ENCODE data around the gene SLC2A4RG. TPM values are rescaled to one million over a fixed set of nuclear protein-coding genes. Genes with fewer than 3 reads are reported as not detected.
"Not testable (repeated sequence)": the region's sequence is repeated elsewhere in the genome, so short reads cannot be mapped to it uniquely, and the experiment has no call there.

SLC2A4RG gene
- total RNA-seq, 2 donors from 2014 or later: 54.0 to 112 TPM

DNA sequence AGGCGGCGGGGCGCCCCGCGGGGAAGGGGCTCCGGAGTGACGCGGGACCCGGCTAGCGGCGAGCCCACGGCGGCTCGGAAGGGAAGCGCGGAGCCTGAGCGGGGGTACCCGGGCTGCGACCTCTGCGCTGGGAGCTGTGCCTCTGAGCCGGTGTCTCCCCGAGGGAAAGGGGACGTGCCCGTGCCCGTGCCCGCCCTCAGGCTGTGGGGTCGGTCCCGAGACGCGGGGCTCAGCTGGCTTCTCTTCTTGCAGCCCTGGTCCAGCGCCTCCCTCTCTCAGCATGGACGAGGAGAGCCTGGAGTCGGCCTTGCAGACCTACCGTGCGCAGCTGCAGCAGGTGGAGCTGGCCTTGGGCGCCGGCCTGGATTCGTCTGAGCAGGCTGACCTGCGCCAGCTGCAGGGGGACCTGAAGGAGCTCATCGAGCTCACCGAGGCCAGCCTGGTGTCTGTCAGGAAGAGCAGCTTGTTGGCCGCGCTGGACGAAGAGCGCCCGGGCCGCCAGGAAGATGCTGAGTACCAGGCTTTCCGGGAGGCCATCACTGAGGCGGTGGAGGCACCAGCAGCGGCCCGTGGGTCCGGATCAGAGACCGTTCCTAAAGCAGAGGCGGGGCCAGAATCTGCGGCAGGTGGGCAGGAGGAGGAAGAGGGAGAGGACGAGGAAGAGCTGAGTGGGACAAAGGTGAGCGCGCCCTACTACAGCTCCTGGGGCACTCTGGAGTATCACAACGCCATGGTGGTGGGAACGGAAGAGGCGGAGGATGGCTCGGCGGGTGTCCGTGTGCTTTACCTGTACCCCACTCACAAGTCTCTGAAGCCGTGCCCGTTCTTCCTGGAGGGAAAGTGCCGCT is 31.1 kb upstream of the SLC2A4RG start:
- DNase-seq (ENCODE audit: low spot score): peak; percentile 81
- intact Hi-C loops (cut with DNase I): no loop called here

DNA sequence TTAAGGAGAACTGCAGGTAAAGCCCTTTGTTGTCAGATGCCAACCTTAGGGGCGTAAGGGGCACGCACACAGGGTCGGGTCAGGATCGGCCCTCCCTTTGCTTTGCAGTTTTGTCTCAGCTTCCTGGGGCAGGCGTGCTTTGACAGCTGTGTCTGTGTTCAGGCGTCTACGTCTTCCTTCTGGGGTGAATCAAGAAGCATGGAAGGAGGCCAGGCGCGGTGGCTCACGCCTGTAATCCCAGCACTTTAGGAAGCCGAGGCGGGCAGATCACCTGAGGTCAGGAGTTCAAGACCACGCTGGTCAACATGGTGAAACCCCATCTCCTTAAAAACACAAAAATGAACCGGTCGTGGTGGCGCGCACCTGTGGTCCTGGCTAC is 30.4 kb upstream of the SLC2A4RG start:
- intact Hi-C loops (cut with DNase I): no loop called here

DNA sequence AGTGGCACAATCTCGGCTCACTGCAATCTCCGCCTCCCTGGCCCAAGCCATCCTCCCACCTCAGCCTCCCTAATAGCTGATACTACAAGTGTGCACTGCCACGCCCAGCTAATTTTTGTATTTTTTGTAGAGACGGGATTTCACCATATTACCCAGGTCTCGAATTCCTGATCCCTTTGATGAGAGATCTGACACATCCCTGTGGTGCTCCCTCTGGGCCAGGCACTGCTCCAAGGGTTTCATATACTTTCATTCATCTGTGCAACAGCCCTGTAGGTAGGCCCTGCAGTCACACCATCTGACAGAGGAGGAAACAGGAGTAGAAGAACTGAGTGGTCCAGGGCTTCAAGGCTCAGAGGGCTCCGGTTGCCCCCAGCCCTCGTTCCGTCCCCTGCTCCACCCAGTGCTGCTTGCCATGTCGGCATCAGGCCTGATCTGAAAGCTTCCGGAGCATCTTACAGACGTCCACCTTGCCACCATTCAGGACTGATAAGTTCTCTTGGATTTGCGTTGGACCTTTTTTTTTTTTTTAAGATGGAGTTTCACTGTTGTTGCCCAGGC is 28.4 kb upstream of the SLC2A4RG start:
- no peak for DNase-seq (ENCODE audit: low spot score)
- intact Hi-C loops (cut with DNase I): no loop called here

More for the DNA sequence above, 30.4 kb upstream of the SLC2A4RG start:
- no peak for DNase-seq (ENCODE audit: low spot score)

DNA sequence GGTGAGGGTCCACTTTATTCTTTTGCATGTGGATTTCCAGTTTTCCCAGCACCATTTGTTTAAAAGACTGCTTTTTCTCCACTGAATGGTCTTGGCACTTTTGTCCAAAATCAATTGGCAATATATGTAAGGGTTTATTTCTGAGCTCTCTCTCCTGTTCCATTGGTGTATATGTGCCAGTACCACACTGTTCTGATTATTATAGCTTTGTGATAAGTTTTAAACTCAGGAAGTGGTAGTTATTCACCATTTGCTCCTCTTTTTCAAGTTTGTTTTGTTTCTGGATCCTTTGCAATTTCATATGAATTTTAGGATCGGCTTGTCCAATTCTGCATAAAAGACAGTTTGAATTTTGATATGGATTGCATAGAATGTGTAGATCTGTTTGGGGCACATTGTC is 27.4 kb upstream of the SLC2A4RG start:
- intact Hi-C loops (cut with DNase I): no loop called here
- DNase-seq (ENCODE audit: low spot score): no peak

DNA sequence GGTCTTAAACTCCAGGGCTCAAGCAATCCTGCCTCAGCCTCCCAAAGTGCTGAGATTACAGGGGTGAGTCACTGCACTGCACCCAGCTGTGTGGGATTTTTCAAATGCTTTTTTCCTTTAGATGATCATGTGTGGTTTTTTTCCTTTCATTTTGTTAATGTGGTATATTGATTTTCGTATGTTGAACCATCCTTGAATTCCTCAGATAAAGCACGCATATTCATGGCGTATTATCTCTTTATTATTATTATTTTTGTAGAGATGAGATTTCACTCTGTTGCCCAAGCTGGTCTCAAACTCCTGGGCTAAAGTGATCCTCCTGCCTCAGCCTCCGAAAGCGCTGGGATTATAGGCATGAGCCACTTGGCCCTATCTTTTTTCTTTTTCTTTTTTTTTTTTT is 24.7 kb upstream of the SLC2A4RG start:
- intact Hi-C loops (cut with DNase I): no loop called here
- no peak for DNase-seq (ENCODE audit: low spot score)

DNA sequence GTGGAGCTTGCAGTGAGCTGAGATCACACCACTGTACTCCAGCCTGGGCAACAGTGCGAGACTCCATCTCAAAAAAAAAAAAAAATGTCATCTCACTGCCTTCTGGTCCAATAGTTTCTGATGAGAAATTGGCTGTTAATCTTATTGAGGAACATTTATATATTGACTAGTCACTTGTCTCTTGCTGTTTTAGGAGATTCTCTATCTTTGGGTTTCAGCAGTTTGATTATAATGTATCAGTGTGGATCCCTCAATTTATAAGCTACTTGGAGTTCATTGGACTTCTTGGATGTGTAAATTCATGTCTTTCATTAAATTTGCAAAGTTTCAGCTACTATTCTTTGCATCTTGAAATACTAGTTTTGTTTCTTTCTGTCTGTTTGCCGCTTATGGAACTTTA is 20.6 kb upstream of the SLC2A4RG start:
- DNase-seq (ENCODE audit: low spot score): no peak
- intact Hi-C loops (cut with DNase I): no loop called here

DNA sequence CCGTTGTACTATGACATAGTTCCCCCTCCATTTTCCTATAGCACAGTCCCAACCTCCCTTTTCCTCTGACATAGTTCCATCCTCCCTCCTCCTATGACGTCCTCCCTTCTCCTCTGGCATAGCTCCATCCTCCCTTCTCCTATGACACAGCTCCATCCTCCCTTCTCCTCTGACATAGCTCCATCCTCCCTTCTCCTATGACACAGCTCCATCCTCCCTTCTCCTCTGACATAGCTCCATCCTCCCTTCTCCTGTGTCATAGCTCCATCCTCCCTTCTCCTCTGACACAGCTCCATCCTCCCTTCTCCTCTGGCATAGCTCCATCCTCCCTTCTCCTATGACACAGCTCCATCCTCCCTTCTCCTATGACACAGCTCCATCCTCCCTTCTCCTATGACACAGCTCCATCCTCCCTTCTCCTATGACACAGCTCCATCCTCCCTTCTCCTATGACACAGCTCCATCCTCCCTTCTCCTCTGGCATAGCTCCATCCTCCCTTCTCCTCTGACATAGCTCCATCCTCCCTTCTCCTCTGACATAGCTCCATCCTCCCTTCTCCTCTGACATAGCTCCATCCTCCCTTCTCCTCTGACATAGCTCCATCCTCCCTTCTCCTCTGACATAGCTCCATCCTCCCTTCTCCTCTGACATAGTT is 16.5 kb upstream of the SLC2A4RG start:
- DNase-seq (ENCODE audit: low spot score); intact Hi-C loops (cut with DNase I): not testable (repeated sequence)

DNA sequence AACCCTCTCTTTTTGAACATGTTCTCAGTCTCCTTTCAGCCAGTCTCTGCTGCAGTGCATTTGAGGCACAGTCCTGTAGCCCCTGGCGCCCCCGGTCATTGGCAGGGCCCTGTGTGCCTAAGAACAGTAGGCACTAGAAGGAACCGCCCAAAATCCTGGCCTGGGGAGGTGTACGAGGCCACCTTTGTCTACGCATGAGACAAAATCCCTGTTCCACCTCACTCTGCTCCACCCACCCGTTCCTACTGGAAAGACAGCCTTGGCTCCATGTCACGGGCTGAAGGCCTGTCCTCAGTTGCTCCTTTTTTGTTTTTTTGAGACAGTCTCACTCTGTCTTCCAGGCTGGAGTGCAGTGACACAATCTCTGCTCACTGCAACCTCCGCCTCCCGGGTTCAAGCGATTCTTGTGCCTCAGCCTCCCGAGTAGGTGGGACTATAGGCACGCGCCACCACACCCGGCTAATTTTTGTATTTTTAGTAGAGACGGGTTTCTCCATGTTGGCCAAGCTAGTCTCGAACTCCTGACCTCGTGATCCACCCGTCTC is 9.3 kb upstream of the SLC2A4RG start:
- DNase-seq (ENCODE audit: low spot score); intact Hi-C loops (cut with DNase I): not testable (repeated sequence)

DNA sequence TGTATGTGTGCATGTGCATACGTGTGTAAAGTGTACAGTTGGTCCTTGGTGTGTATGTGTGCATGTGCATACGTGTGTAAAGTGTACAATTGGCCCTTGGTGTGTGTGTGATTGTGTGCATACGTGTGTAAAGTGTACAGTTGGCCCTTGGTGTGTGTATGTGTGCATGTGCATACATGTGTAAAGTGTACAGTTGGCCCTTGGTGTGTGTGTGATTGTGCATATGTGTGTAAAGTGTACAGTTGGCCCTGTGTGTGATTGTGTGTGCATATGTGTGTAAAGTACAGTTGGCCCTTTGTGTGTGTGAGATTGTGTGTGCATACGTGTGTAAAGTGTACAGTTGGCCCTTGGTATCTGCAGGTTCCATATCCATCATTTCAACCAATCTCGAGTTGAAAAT is 8.2 kb upstream of the SLC2A4RG start:
- no peak for DNase-seq (ENCODE audit: low spot score)
- intact Hi-C loops (cut with DNase I): no loop called here

DNA sequence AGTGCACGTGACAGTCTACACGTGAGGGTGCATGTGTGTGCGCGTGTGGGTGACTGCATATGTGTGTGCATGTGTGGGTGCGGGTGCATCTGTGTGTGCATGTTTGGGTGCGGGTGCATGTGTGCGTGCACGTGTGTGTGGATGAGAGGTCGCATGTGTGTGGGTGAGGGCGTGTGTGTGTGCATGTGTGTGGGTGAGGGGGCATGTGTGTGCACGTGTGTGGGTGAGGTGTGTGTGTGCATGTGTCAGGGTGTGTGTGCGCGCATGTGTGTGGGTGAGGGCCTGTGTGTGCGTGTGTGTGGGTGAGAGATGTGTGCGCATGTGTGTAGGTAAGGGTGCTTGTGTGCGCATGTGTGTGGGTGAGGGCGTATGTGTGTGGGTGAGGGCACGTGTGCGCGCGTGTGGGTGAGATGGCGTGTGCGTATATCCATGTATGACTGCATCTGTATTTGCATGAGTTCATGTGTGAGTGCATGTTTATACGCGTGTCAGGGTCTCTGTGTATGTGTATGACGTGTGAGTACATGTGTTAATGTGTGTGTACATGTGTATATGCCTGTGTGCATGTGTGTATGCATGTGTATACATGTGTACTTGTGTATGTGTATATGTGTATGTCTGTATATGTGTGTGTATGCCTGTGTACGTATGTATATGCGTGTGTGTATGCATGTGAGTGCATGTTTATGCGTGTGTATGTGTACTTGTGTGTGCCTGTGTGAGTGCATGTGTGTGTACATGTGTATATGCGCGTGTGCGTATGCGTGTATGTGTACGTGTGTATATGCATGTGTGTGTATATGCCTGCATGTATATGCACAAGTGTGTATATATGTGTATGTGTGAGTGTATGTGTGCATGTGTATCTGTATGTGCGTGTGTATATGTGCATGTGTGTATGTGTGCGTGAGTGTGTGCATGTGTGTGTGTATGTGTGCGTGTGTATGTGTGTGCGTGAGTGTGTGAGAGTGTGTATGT is 7.2 kb upstream of the SLC2A4RG start:
- DNase-seq (ENCODE audit: low spot score): no peak
- intact Hi-C loops (cut with DNase I): no loop called here

DNA sequence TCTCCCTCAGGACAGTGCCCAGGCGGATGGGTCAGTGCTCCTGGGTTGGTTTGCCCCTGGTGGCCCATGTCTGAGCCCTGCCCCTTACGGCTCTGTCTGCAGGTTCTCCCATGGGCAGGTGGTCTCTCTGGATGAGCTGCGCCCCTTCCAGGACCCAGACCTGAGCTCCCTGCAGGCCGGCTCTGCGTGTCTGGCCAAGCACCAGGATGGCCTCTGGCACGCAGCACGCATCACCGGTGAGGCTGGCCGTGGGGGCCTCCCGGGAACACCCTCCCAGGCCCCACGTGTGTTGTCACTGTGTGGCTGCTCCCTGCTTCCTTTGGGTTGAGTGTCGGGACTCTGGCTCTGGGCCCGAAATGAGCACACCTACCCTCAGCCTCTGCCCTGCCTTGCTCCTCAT is 6.5 kb upstream of the SLC2A4RG start:
- intact Hi-C loops (cut with DNase I): no loop called here
- no peak for DNase-seq (ENCODE audit: low spot score)

DNA sequence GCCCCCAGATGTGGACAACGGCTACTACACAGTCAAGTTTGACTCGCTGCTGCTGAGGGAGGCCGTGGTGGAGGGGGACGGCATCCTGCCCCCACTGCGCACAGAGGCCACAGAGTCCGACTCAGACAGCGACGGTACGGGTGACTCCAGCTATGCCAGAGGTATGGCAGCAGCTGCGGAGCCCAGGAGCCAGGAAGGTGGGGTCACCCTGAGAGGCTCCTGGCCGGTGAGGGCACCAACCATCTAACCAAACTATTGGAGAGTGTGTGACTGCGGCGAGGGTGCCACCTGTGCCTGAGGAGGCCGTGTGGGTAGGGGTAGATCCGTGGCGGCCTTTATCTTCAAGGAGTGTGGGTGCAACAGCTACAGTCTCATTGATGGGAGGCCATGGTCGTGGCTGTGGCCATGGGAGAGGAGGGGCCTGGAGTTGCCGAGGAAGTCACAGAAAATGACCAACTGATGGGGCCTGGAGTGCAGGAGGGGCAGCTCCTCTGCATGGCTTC is 5.9 kb upstream of the SLC2A4RG start:
- intact Hi-C loops (cut with DNase I): no loop called here
- no peak for DNase-seq (ENCODE audit: low spot score)

DNA sequence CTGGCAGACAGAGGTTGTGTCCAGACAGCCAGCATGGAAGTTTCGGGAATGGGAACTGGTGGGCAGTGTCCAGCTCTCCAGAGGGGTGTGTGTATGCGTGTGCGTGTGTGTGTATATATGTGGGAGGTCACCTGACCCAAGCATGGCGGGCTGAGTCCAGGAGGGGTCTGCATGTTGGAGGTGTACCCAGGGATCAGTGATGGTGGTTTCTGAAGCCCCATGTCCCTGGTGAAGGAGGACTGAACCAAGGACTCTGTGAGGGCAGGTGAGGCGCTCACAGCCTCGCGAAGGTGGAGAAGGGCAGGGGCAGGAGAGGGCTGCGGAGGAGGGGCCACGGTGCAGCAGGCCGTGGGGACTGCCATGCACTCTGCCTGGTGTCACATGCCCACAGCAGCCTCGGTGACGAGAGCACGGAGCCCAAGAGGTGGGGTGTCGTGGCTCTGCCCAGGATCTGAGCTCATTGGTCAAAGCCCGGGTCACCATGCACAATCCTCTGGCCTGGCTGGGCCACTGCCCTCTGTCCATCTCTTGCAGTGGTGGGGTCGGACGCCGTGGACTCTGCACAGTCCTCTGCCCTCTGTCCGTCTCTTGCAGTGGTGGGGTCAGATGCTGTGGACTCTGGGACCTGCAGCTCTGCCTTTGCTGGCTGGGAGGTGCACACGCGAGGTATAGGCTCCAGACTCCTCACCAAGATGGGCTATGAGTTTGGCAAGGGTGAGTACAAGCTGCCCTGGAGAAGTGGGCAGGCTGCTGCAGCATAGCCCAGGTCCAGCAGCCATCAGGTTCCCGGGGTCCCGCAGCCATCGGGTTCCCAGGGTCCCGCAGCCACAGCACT is 5.2 kb upstream of the SLC2A4RG start:
- intact Hi-C loops (cut with DNase I): no loop called here

DNA sequence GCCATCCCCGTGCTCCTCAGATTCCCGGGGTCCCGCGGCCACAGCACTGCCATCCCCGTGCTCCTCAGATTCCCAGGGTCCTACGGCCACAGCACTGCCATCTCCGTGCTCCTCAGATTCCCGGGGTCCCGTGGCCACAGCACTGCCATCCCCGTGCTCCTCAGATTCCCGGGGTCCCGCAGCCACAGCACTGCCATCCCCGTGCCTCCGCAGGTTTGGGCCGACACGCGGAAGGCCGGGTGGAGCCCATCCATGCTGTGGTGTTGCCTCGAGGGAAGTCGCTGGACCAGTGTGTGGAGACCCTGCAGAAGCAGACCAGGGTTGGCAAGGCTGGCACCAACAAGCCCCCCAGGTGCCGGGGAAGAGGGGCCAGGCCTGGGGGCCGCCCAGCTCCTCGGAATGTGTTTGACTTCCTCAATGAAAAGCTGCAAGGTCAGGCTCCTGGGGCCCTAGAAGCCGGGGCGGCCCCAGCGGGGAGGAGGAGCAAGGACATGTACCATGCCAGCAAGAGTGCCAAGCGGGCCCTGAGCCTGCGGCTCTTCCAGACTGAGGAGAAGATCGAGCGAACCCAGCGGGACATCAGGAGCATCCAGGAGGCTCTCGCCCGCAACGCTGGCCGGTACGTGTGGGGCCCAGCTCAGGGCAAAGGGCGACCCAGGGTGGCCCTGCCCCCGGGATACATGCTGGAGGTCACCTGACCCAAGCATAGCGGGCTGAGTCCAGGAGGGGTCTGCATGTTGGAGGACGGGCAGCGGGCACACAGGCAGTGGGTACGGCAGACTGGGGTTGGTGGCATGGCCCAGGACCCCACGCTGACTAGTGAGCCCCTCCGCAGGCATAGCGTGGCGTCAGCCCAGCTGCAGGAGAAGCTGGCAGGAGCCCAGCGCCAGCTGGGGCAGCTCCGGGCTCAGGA is 4.4 kb upstream of the SLC2A4RG start:
- no peak for DNase-seq (ENCODE audit: low spot score)
- intact Hi-C loops (cut with DNase I): no loop called here

More for the DNA sequence above, 5.2 kb upstream of the SLC2A4RG start:
- DNase-seq (ENCODE audit: low spot score): no peak

DNA sequence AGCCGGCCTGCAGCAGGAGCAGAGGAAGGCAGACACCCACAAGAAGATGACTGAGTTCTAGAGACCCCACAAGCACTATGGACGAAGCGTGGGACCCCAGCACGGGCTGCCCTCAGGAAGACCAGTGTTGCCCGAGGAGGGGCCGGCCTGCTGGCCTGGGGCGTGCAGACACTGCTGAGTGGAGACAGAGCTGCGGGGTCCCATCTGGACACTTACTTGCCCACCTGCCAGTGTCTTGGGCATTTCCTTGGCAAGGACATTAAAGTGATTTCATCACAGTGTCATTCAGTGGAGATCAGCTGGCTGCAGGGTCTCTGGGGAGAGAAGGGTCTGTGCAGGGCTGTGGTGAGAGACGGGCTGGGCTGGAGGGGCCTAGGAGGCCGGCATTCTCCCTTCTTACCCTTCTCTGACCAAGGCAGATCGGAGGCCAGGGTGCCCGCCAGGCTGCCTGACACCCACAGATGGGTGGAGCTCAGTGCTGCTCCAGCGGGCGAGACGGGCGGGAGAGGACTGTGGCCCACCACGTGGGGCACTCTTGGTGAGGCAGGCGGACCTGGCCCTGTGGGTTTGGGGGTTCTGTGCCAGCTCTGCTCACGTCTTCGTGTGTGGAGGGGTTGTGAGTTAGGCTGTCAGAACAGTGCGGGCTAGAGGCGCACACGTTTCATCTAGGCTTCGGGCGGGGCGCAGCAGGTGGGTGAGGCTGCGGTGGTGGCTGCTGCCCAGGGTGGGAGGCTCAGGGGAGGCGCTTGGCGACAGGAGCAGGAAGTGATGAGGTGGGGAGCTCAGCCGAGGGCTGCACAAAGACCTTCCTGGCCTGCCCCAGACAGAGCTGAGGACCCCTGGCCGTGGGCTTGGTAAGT is 3.5 kb upstream of the SLC2A4RG start, which contains the start of gene LIME1:
LIME1 (plus strand) TSS at position 806 of the 860 bp plus-strand sequence. CDS start 886 bp downstream, outside the sequence.
- intact Hi-C loops (cut with DNase I): no loop called here
- DNase-seq (ENCODE audit: low spot score): no peak
